Measurements from ENCODE around the gene SLC30A10.

Gene SLC30A10

DNA sequence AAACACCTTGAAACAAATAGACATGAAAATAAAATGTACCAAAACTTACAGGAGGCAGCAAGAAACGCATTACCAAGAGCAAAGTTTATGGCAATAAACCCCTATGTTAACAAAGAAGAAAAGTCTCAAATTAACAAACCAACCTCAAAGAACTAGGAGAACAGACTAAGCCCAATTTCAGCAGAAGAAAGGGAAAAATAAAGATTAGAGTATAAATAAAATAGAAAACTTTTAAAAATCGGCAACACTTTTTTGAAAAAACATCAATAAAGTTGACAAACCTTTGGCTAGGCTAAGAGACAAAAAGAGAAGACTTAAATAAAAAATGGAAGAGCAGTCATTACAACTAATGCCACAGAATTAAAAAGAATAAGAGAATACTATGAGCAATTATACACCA is 42.7 kb downstream of the SLC30A10 start:
- H3K4me1 ChIP-seq = no peaks in the 10 kb centered on the region
- H3K4me3 ChIP-seq = no peak overlapping the region
- no peaks in the 10 kb centered on the region for H3K36me3 ChIP-seq
- no peak for DNase-seq
- H3K9me3 ChIP-seq = no peaks in the 10 kb centered on the region
- no peaks in the 10 kb centered on the region for H3K27me3 ChIP-seq
- intact Hi-C loops (cut with DNase I; ENCODE audit: low total_unique reads) = no loop called here
- TF ChIP-seq, protein P1, sequence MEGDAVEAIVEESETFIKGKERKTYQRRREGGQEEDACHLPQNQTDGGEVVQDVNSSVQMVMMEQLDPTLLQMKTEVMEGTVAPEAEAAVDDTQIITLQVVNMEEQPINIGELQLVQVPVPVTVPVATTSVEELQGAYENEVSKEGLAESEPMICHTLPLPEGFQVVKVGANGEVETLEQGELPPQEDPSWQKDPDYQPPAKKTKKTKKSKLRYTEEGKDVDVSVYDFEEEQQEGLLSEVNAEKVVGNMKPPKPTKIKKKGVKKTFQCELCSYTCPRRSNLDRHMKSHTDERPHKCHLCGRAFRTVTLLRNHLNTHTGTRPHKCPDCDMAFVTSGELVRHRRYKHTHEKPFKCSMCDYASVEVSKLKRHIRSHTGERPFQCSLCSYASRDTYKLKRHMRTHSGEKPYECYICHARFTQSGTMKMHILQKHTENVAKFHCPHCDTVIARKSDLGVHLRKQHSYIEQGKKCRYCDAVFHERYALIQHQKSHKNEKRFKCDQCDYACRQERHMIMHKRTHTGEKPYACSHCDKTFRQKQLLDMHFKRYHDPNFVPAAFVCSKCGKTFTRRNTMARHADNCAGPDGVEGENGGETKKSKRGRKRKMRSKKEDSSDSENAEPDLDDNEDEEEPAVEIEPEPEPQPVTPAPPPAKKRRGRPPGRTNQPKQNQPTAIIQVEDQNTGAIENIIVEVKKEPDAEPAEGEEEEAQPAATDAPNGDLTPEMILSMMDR (IDR thresholded peaks at IDR 0.05) = no peak
- no peak overlapping the region for H3K27ac ChIP-seq

DNA sequence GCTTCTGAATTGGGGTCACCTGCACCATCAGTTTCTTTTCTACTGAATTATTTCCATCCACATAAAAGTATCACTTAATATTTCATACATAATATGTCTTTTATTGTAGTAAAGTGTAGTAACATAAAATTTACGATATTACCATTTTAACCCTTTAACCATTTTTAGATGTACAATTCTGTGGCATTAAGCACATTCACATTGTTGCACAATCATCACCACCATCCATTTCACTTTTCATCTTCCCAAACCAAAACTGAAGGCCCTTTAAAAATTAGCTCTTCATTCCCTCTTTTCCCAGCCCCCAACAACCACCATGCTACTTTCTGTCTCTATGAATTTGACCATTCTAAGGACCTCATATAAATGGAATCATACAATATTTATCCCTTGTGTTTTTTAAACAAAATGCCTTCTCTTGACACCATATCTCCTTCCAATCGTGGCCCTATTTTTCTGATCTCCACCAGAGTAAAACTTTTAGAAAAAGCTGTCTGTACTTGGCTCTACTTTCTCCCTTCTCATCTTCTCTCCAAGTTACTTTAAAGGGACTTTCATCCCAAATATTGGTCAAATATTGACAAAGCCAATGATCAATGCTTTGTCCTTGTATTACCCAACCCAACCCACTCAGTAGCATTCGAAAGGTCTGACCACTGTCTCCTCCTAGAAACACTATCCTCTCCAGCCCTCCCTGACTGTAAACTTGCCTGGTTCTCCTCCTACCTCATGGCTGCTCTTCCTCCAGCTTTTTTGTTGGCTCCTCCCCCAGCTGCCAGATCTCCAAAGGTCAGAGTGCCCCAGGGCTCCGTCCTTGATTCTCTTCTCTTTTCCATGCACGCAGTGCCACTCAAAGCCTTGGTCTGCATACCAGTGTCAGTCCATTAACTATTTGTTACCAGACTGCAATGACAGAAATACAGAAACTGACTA is 44.7 kb downstream of the SLC30A10 start:
- no peak overlapping the region for H3K4me3 ChIP-seq
- intact Hi-C loops (cut with DNase I; ENCODE audit: low total_unique reads) = no loop called here
- no peaks in the 10 kb centered on the region for H3K4me1 ChIP-seq
- no peak for DNase-seq
- no peaks in the 10 kb centered on the region for H3K9me3 ChIP-seq
- no peaks in the 10 kb centered on the region for H3K27me3 ChIP-seq
- TF ChIP-seq, protein P1 (IDR thresholded peaks at IDR 0.05) = no peak
- no peak overlapping the region for H3K27ac ChIP-seq
- H3K36me3 ChIP-seq = no peaks in the 10 kb centered on the region

DNA sequence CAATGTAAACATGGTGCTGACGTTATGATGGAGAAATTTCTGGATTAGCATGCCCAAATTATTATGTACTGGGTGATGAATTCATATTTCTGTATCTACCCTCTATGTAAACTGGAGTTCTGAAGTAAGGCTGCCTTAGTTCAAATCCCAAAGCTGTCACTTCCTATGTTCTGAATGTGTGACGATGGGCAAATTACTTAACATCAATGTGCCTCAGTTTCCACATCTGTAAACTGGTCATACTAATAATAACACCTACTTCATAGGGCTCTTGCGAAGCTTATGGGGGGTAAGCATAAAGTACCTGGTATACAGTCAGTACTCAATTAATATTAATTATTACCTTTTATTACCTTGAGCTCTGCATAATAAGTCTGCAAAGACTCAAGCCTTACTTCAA is 45.6 kb downstream of the SLC30A10 start:
- intact Hi-C loops (cut with DNase I; ENCODE audit: low total_unique reads) = no loop called here
- no peak overlapping the region for H3K4me3 ChIP-seq
- DNase-seq = no peak
- no peaks in the 10 kb centered on the region for H3K36me3 ChIP-seq
- no peak overlapping the region for H3K27ac ChIP-seq
- no peaks in the 10 kb centered on the region for H3K27me3 ChIP-seq
- TF ChIP-seq, protein P1 (IDR thresholded peaks at IDR 0.05) = no peak
- no peaks in the 10 kb centered on the region for H3K4me1 ChIP-seq
- no peaks in the 10 kb centered on the region for H3K9me3 ChIP-seq

DNA sequence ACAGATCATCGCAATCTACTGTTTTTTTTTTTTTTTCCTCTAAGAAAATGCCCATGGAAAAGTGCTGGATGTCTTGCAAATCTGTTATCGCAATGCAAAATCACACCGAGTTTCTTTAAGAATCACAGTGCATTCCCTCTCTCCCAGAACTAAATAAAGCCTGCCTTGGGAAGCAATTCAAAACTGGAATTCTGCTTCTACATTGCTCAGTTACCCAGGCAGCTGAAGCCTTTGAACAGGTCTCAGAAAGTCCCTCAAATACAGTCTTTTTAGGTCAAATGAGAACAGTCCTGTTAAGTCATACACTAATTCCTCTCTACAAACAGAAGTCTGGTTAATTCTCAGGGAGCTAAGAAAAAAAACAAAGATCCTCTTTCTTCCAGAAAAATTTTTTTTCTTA is 46.3 kb downstream of the SLC30A10 start:
- intact Hi-C loops (cut with DNase I; ENCODE audit: low total_unique reads) = no loop called here
- Histone ChIP-seq H3K27ac (no peak overlapping the region), H3K9me3 (no peaks in the 10 kb centered on the region), H3K27me3 (no peaks in the 10 kb centered on the region), H3K4me3 (no peak overlapping the region), H3K36me3 (no peaks in the 10 kb centered on the region), H3K4me1 (no peaks in the 10 kb centered on the region)
- TF ChIP-seq, protein P1 (IDR thresholded peaks at IDR 0.05) = no peak
- DNase-seq = no peak

DNA sequence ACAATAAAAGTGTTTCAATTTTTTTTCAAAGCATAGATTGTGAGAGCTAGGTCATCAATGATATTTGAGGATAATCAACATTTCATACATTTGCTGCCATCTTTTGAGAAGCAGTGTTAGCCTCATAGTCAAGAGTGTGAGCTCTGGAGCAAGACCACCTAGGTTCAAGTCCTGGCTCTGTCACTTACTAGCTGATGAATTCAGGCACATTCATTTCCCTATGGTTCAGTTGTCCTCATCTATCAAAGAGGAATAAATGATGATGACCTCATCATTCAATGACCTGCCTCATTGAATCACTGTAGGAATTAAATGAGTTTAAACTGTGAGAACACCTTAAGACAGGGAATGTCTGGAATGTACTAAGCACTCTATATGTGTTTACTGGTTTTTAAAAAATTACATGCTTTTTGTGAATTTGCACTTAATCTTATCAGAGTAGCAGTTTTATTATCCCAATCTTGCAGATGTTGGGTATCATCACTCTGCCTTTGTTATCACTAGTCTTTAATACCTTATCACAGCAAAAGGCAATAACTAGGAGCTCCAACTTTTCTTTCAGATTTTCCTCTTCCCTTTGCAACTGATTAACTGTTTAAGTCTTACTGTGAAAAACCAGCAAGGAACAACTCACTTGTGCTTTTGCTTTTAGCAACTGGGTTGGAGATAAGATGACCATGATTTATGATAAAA is 47.4 kb downstream of the SLC30A10 start:
- intact Hi-C loops (cut with DNase I; ENCODE audit: low total_unique reads) = no loop called here
- no peak overlapping the region for H3K27ac ChIP-seq
- H3K4me3 ChIP-seq = no peak overlapping the region
- TF ChIP-seq, protein P1 (IDR thresholded peaks at IDR 0.05) = no peak
- DNase-seq = no peak
- no peaks in the 10 kb centered on the region for H3K36me3 ChIP-seq
- no peaks in the 10 kb centered on the region for H3K27me3 ChIP-seq
- no peaks in the 10 kb centered on the region for H3K4me1 ChIP-seq
- no peaks in the 10 kb centered on the region for H3K9me3 ChIP-seq
